OCI-M1 (cell line): Measurements from ENCODE around the gene ADGRG1.
"Not testable (repeated sequence)": the region's sequence is repeated elsewhere in the genome, so short reads cannot be mapped to it uniquely, and the experiment has no call there.

Experiments
- DNase-seq: peaks from one replicate; lab custom pipeline; 2025; lab: John Stamatoyannopoulos, UW

Gene ADGRG1

GRCh38 chr16:57628008-57628781 is at the start of gene ADGRG1:
Gene ADGRG1, plus strand, starts transcription at chr16:57628630. Its CDS starts 21,658 bp downstream, at chr16:57650288.
- DNase-seq, result peak; percentile 80

- DNase-seq, result no peak
Measured at GRCh38 chr16:57579361-57579665, 49.1 kb upstream of the ADGRG1 start.

- no peak for DNase-seq
Measured at GRCh38 chr16:57585051-57585687, 43.3 kb upstream of the ADGRG1 start.

- no peak for DNase-seq
Measured at GRCh38 chr16:57588831-57589230, 39.6 kb upstream of the ADGRG1 start.

- no peak for DNase-seq
Measured at GRCh38 chr16:57589374-57589773, 39.1 kb upstream of the ADGRG1 start.

- DNase-seq, result no peak
Measured at GRCh38 chr16:57590654-57591085, 37.8 kb upstream of the ADGRG1 start.

GRCh38 chr16:57591086-57591869 is 37.2 kb upstream of the ADGRG1 start:
- DNase-seq, result peak; percentile 81

GRCh38 chr16:57591870-57592485 is 36.5 kb upstream of the ADGRG1 start:
- DNase-seq, result no peak

- no peak for DNase-seq
Measured at GRCh38 chr16:57592591-57593003, 35.8 kb upstream of the ADGRG1 start.

GRCh38 chr16:57593021-57593420 is 35.4 kb upstream of the ADGRG1 start:
- DNase-seq, result no peak

- no peak for DNase-seq
Measured at GRCh38 chr16:57593990-57594389, 34.4 kb upstream of the ADGRG1 start.

- DNase-seq, result no peak
Measured at GRCh38 chr16:57594531-57595031, 33.8 kb upstream of the ADGRG1 start.

- DNase-seq, result not testable (repeated sequence)
Measured at GRCh38 chr16:57596234-57596633, 32.2 kb upstream of the ADGRG1 start.

- DNase-seq, result no peak
Measured at GRCh38 chr16:57598437-57598836, 30.0 kb upstream of the ADGRG1 start.

- peak; percentile 21 for DNase-seq
Measured at GRCh38 chr16:57600048-57600835, 28.2 kb upstream of the ADGRG1 start.

- no peak for DNase-seq
Measured at GRCh38 chr16:57600952-57601580, 27.4 kb upstream of the ADGRG1 start.

- DNase-seq, result peak; percentile 81
Measured at GRCh38 chr16:57601801-57602478, 26.5 kb upstream of the ADGRG1 start.

- peak; percentile 63 for DNase-seq
Measured at GRCh38 chr16:57603115-57604024, 25.1 kb upstream of the ADGRG1 start.

- DNase-seq, result no peak
Measured at GRCh38 chr16:57604177-57604576, 24.3 kb upstream of the ADGRG1 start.
